GM21526 (cell line): ENCODE results near the gene TRIM72.
"Not testable (repeated sequence)": the region's sequence is repeated elsewhere in the genome, so short reads cannot be mapped to it uniquely, and the experiment has no call there.

Source experiments
- ATAC-seq: cut with Tn5 transposase; IDR thresholded peaks from one replicate; pipeline ENCODE4 v1.9.1; 2021; ENCODE audit warnings: moderate library complexity; ENCODE audit not compliant: unreplicated experiment, low FRiP score

TRIM72 gene, protein sequence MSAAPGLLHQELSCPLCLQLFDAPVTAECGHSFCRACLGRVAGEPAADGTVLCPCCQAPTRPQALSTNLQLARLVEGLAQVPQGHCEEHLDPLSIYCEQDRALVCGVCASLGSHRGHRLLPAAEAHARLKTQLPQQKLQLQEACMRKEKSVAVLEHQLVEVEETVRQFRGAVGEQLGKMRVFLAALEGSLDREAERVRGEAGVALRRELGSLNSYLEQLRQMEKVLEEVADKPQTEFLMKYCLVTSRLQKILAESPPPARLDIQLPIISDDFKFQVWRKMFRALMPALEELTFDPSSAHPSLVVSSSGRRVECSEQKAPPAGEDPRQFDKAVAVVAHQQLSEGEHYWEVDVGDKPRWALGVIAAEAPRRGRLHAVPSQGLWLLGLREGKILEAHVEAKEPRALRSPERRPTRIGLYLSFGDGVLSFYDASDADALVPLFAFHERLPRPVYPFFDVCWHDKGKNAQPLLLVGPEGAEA

DNA sequence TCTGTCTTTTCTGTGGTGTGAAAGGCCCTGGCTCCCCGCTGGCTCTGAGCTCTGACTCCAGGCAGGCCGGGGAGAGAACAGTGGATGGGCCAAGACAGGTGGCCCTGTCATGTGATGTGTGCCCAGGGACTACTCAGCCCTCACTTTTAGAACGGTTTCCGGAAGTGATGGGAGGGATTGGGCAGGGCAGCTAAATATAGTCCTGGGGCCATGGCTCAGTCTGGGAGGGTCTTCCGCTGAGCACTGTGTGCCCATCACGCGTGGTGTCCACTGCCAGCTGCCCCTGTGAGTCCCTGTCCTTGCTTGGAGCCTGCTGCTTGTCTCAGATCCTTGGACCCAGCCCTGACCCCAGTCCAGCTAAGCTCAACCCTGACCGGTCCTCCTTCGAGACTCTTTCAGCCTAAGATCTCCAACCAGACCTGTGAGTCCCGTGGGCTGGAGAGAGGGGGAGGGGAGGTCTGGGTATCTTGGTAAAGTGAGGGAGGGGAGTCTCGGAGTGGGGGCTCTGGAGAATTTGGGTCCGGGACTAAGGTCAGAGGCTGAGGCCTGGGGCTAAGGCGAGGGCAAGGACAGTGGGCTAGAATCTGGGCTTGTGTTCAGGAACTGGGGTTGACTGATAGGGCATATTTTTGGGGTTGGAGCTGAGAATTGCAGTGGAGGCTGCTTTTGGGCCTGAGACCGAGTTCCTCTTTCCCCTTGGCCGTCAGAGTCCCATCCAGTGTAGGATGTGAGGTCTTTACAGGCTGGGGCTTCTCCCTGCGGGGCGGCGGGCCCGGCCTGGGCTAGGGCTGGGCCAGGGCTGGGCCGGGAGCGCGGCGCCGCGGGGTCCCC lies at the start of gene TRIM72:
TSS of gene TRIM72 (plus strand) at position 243 of the 831 bp plus-strand sequence. CDS start 620 bp downstream, outside the sequence.
- ATAC-seq: no peak

DNA sequence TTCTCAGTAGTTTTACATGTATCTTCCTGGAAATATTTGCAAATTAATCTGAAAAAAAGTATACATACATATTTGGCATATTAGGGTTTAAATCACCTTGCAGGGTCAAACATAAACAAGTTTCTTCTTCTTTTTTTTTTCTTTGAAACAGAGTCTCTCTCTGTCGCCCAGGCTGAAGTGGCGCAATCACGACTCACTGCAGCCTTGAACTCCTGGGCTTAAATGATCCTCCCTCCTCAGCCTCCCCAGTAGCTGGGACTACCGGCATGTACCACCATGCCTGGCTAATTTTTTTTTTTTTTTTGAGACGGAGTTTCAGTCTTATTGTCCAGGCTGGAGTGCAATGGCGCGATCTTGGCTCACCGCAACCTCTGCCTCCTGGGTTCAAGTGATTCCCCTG lies 46.6 kb upstream of the TRIM72 start:
- ATAC-seq: no peak

DNA sequence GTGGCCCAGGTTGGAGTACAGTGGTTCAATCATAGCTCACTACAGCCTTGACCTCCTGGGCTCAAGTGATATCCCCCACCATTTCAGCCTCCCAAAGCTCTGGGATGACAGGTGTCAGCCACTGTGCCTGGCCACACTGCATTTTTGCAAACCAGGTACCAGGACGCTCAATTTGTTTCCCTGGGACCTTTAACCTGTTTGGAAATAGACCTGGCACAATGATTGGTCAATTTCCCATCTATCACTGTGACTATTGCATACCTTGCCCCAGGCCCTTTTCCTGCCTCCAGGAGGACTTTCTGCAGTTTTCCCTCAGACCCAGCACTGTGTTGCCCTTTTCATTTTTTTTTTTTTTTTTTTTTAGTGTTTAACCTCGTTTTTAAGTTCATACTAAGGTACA lies 45.1 kb upstream of the TRIM72 start:
- ATAC-seq: no peak

DNA sequence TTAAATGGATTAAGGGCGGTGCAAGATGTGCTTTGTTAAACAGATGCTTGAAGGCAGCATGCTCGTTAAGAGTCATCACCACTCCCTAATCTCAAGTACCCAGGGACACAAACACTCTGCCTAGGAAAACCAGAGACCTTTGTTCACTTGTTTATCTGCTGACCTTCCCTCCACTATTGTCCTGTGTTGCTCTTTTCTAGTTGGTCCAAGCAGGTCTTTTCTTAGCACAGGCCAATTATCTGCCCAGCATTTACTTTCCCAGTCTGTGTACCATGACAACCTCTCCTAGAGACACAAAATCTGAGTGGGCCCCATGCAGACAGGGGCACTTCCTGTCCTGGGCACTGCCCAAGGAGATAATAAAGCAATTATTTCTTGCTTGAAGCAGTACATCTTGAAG lies 43.9 kb upstream of the TRIM72 start:
- ATAC-seq: not testable (repeated sequence)

DNA sequence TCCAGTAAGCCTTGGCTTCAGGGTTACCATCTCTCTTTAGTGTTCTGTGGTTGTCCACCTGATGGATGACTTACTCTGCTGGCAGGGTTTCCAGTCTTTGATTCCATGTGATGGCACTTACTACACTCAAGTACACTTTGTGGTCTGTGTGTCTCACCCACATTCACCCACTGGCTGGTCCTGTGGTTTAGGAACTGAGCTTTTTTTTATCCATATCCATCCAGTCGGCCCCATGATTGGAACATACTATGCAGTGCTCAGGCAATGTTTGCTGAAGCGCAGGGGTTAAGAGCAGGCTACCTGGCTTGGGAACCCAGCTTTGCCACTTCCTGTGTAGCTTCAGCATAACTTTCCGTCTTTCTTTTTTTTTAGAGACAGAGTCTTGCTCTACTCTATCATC lies 36.8 kb upstream of the TRIM72 start:
- no peak for ATAC-seq

DNA sequence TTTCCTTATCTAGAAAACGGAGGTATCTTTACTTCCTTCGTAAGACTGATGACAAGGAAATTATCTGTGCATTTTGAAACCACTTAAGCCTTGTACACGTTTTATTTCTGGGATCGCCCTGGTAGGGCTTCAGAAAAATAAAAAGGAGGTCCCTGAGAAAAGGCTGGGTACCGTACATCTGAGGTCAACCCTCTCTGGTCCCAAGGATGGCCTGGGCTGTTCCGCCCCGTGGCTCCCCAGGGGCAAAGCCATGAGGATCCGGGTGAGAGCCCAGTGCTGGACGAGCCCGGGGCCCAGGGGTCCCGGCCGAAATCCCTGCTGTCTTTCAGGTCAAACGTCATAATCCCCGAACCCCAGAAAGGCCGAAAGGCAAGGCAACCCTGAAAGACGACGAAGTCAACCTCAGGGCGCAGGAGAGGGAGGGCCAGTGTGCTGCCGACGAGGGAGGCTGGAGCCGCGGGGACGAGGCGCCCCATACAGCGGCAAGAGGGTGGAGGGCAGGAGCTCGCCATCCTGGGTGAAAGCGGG lies 34.6 kb upstream of the TRIM72 start:
- peak; percentile 9 for ATAC-seq

DNA sequence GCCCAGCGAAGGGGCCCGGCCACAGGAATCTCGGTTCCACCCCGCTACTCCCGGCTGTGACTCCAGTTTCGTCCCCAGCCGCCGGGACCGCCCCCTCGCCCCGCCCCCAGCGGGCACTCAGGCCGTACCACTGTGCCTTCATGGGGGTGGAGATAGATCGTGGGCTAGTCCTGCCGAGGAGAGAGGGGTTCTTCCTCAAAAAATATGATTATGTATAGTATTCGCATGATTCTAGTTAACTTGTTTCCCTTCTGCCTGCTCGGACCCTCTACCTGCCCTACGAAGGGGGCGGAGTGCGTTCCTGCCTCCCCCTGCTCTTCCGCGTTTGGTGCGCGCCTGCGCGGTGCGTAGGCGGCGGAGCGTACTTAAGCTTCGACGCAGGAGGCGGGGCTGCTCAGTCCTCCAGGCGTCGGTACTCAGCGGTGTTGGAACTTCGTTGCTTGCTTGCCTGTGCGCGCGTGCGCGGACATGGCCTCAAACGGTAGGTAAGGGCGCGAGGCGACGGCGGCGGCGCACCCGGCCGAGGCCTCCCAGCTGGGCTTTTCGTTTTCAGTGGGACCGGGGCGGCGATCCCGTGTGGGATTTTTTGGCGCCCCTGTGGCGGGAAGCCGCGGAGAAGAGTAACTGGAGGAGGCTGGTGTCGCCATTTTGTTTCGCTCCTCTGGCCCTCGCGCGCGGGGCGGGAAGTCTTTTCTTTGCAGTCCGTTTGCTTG lies 34.0 kb upstream of the TRIM72 start, which contains the start of gene FUS:
TSS of gene FUS (plus strand) at position 393 of the 713 bp plus-strand sequence. CDS start at position 469, 76 bp downstream.
- peak; percentile 55 for ATAC-seq

DNA sequence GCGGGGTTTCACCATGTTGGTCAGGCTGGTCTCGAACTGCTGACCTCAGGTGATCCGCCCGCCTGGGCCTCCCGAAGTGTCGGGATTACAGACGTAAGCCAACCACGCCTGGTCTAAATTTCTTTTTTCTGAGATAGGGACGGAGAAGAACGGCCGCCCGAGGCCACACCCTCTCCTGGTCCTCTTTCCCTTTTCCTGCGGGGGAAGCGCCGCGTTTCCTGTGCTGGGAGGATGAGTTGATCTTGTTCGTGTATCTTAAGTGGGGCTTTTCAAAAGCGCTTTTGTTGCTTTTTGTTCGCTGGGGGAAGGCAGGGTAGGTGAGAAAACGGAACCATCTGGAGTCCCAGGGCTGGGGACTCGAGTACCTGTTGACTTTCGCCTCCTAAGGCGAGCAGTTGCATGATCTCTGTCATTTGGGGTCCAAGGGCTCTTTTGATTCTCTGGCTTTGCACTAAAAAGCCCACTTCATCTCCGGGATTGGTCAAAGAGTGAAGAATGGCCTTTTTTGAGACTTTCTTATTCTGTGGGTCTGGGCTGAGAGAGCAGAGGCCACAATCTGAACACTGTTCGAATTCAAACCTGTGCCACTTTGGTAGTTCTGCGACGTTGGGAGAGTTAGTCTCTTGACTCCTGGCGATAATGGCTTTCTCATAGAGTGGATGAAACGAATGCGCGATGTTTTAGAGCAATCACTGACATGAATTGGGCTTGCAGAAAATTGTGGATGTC lies 32.7 kb upstream of the TRIM72 start:
- no peak for ATAC-seq

DNA sequence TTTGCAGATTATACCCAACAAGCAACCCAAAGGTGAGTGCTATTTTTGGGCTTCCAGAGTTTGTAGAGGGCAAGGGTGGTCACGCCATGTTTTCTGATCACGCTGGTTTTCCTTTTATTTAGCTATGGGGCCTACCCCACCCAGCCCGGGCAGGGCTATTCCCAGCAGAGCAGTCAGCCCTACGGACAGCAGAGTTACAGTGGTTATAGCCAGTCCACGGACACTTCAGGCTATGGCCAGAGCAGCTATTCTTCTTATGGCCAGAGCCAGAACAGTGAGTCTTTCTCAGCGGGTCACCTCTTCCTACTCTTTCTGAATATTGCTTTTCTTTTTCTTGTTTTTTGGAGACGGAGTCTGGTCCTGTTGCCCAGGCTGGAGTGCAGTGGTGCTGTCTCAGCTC lies 31.5 kb upstream of the TRIM72 start:
- no peak for ATAC-seq

DNA sequence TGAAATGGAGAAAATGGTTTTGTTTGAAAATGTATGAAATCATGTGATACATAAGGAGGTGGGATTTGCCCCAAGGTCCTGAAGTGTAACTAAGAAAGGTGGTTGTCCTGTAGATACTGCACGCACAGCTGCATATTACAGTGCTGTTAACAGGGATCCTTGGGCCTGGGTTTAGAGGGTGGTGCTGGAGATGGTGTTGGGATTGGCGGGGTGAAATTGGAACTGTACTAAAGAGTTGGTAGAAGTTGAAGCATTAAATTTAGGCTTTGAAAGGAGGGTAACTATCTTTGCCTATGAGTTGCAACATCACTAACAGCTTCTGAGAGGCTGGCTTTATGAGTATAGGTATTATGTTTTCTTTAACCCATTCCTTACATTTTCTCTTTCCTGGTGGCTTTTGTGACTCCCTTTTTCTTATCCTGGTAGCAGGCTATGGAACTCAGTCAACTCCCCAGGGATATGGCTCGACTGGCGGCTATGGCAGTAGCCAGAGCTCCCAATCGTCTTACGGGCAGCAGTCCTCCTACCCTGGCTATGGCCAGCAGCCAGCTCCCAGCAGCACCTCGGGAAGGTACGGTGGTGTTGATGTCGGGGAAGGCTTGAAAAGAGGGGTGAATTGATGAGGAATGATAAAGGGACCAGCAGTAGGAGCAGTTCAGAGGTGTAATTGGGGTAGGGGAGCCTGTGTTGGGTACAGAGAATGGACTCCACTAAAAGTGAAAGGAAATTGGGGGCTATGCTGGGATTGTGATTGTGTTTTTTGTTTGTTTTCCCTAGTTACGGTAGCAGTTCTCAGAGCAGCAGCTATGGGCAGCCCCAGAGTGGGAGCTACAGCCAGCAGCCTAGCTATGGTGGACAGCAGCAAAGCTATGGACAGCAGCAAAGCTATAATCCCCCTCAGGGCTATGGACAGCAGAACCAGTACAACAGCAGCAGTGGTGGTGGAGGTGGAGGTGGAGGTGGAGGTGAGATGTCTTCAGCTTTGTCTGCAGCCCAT lies 30.2 kb upstream of the TRIM72 start:
- no peak for ATAC-seq

DNA sequence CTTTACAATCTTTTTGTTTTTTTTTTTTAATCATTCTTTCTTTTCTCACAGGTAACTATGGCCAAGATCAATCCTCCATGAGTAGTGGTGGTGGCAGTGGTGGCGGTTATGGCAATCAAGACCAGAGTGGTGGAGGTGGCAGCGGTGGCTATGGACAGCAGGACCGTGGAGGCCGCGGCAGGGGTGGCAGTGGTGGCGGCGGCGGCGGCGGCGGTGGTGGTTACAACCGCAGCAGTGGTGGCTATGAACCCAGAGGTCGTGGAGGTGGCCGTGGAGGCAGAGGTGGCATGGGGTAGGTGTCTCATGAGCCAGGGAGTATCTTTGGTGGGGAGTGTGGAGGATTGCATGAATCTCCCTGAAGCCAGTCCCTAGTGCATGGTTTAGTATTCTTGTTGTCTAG lies 29.0 kb upstream of the TRIM72 start:
- ATAC-seq: no peak

DNA sequence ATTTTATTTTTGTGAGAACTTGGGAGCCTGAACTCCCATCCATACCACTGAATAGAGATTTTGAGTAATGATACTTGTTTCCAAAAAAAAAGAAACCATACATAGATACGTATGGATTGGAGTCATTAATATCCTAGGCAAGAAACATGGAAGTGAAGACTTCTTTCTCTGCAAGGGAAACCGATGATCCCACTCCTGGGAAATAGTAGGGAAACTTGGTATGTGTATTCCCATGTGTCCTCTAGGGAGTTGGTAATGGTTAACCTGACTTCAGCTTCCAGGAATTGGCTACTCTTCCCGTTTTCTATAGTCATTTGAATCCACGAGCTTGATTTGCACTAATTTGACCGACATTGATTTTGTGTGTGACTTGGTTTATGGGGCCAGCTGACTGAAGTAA lies 28.6 kb upstream of the TRIM72 start:
- no peak for ATAC-seq

DNA sequence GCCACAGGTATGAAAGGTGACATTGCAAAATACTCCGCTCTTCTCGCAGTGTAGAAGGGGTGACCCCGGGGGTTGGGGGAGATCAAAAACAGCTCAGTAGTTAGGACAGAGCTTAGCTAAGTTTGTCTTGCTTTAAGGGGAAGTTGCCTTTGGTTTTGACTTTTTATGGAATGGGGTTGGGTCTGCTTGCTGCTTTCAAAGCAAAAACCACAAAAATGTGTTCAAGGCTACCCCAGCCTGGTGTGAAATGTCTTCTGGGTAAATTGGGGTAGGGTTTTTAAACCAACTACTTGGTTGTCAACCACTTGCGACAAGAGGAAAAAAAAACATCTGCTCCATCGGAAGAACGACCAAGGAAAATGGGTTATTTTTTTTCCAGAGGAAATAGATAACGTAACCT lies 27.7 kb upstream of the TRIM72 start:
- ATAC-seq: no peak

DNA sequence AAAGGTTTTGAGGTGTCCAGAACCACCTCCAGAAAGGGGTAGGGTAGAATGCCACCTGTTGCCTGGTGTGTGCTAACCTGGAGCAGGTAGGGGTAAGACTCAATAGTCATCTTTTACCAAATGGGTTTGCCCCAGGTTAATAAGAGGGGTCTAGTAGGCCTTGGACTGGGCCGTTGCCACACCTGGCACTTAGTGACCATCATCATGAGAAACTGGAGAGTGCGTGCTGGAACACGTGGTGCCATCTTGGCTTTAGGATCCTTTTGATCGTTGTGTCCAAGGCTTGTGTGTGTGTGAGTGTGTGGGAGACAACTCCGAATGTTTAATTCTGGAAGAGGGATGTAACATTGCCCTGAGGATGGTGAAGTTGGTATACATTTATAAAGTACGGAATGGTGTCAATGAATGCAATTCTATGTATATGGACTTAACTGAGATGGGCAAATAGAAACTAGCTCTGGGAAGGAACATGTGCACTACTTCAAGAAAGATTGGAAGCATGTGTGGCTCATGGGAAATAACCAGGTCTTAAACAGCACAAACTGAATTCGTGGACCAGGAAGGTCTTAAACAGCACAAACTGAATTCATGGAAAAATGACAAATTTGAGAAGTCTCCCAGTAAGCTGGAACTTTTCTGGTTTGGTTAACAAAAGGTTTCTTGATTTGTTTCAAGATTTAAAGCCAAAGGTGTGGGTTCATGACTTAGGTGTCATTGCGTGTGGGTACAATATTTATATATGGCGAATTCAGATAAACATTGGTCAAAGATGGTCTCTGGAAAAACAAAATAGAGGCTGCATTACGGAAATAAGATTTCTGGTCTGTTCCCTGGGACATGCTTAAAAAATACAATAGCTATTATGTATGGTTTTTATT lies 26.8 kb upstream of the TRIM72 start:
- no peak for ATAC-seq

DNA sequence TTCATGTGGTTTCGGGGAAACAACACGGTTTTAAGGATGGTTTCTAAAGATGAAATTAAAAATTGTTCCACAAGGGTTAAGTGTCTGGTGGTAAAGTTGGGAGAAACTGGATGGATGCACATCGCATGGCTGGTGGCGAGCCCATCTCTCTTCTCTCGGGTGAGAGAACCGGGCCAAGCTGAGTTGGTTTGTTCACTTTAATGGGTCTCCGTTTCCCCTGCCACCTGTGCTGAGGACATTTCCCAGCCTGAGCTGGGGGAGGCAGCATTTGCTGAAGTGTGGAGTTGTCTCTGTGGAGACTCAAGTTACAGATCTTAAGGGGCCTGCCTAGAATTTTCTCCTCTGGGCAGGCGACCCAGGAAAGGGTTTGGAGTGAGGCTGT lies 26.1 kb upstream of the TRIM72 start:
- ATAC-seq: no peak

DNA sequence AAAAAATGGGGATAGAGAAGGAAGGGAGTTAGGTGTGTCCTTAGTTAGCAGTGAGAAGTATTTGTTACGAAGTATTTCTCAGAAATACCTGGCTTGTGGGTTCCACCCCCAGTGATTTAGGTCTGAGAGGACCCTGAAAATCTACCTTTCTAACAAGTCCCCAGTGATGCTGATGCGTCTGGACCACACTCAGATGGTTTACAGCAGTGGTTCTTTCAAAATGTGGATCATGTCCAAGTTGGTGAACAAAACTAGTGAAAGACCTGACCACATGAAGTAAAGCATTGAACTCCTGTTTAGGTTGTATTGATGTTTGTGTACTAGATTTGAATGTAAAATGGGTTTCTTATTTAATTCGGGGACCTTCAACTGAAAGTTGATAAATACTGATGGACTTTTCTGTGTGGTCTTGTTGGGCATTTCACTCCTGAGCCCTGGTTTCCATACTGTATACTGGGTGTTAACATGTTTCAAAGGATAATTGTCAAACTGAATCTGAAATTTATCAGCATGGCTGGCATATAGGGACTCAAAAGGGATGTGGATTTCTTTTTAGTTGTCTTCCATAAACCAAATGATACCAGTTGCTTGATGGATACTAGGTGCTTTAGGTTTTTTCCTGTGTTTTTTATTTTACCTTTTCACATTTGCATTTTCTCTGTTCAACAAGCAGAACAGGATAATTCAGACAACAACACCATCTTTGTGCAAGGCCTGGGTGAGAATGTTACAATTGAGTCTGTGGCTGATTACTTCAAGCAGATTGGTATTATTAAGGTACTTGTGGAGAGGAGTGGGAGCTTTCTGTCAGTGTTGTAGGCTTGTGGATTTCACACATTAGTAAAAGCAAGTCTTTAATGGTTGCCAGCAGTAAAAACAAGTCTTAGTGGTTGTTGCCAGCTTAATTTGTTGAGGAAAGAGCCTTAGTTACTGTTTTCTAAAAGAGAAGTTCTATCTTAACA lies 25.2 kb upstream of the TRIM72 start:
- no peak for ATAC-seq

DNA sequence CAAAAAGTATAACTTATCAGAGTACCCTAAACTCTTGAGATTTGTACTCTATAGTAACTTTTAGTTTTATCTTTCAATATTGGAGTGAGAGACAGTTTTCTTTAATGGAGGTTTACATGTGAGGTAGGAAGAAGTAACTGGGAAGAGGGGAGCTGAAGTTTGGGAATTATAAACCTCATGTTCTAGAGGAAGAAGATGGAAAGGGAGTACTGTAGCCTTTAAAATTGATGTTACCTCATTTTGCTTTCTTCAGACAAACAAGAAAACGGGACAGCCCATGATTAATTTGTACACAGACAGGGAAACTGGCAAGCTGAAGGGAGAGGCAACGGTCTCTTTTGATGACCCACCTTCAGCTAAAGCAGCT lies 24.5 kb upstream of the TRIM72 start:
- no peak for ATAC-seq
